HCT116 (cell line): ENCODE measurements around the gene ZNF839. TPM values are rescaled to one million over a fixed set of nuclear protein-coding genes. Genes with fewer than 3 reads are reported as not detected.
A peak's percentile ranks its signal among the peaks of the same experiment; 100 is the strongest.

Source experiments
- ATAC-seq: fragments of 200-7000 bp; cut with Tn5 transposase; 2 replicates; pipeline ENCODE4 v1.9.1; 2020; ENCODE audit warnings: mild to moderate bottlenecking, moderate library complexity
- BruUV-seq: library from RNA; stranded (reverse); fragments of 400-500 nt; replicated peaks from 2 replicates; lab custom pipeline; 2021; lab: Mats Ljungman, UMichigan
- CTCF ChIA-PET: fragments of 300-600 bp; sonication (Branson Sonifier 250); formaldehyde crosslinking; loops from one replicate; lab custom pipeline; 2021; ENCODE audit warnings: antibody characterized with exemption; lab: Charles Lee
- POLR2A ChIA-PET: fragments of 300-600, 350-600 bp; sonication (Branson Sonifier 250); formaldehyde crosslinking; loops from one replicate; lab custom pipeline; 2021; ENCODE audit warnings: antibody characterized with exemption; lab: Charles Lee
- RAD21 ChIA-PET, 2 experiments: fragments of 300-600 bp; sonication (Branson Sonifier 250); formaldehyde crosslinking; loops; one replicate each; lab custom pipeline; 2023; ENCODE audit warnings: low total read pairs in 2 of 2; ENCODE audit not compliant: uncharacterized antibody in 2 of 2, unreplicated experiment in 2 of 2, low non-redundant PET in 1 of 2; lab: Charles Lee
- DNase-seq: peaks from one replicate; pipeline ENCODE4 v3.0.0-alpha.2; 2010; ENCODE audit warnings: low read depth, low spot score
- H2AFZ ChIP-seq: fragments of 200-600 bp; shearing (Covaris generic), sonication (generic); 2 replicates; pipeline ENCODE4 v1.6.1; 2017; ENCODE audit warnings: low read depth, mixed run types, mixed read lengths, antibody characterized with exemption, low read length; ENCODE audit not compliant: poor library complexity, severe bottlenecking
- H3K27ac ChIP-seq: 2 replicates; pipeline ENCODE4 v1.5.1; 2012; ENCODE audit warnings: low read depth, low read length
- H3K27me3 ChIP-seq: fragments of 200-600 bp; sonication (generic); 2 replicates; pipeline ENCODE4 v1.6.1; 2016; ENCODE audit warnings: mixed run types, low read length, mixed read lengths; ENCODE audit not compliant: insufficient read depth
- H3K36me3 ChIP-seq, 2 experiments: fragments of 200-500 bp in 1 of 2; fragments of 200-600 bp in 1 of 2; sonication (Bioruptor generic) in 1 of 2; sonication (generic) in 1 of 2; 2 replicates each; pipeline versions ENCODE4 v1.5.1 to v1.6.1; 2014 to 2016; ENCODE audit warnings: low read length in 2 of 2, inconsistent platforms in 1 of 2, mixed read lengths in 1 of 2, mixed run types in 1 of 2; ENCODE audit not compliant: insufficient read depth in 2 of 2, control insufficient read depth in 1 of 2
- H3K4me1 ChIP-seq, 2 experiments: fragments of 200-600 bp in 1 of 2; sonication (generic) in 1 of 2; 2 replicates each; pipeline versions ENCODE4 v1.5.1 to v1.6.1; 2012 to 2017; ENCODE audit warnings: low read length in 2 of 2, inconsistent platforms in 1 of 2, mild to moderate bottlenecking in 1 of 2, mixed read lengths in 1 of 2, mixed run types in 1 of 2, moderate library complexity in 1 of 2; ENCODE audit not compliant: insufficient read depth in 2 of 2, control insufficient read depth in 1 of 2
- H3K4me2 ChIP-seq: fragments of 200-600 bp; sonication (generic); 2 replicates; pipeline ENCODE4 v1.6.1; 2017; ENCODE audit warnings: mixed run types, low read length, mixed read lengths
- H3K4me3 ChIP-seq, 2 experiments: fragments of 200-600 bp in 1 of 2; sonication (generic) in 1 of 2; replicated peaks in 1 of 2; 2 replicates each; pipeline ENCODE4 v1.5.1; 2011 to 2016; ENCODE audit warnings: low read length in 2 of 2, control low read depth in 1 of 2, low read depth in 1 of 2, mild to moderate bottlenecking in 1 of 2, mixed read lengths in 1 of 2, mixed run types in 1 of 2
- H3K79me2 ChIP-seq: fragments of 200-600 bp; sonication (generic); 2 replicates; pipeline ENCODE4 v1.6.1; 2017; ENCODE audit warnings: mild to moderate bottlenecking, mixed run types, low read length, moderate library complexity, mixed read lengths; ENCODE audit not compliant: insufficient read depth
- H3K9ac ChIP-seq: fragments of 200-600 bp; sonication (generic); 2 replicates; pipeline ENCODE4 v1.6.1; 2016; ENCODE audit warnings: low read length, mixed read lengths
- H3K9me2 ChIP-seq: fragments of 200-600 bp; sonication (generic), shearing (Covaris generic); 2 replicates; pipeline ENCODE4 v1.6.1; 2017; ENCODE audit warnings: mixed run types, mild to moderate bottlenecking, moderate library complexity; ENCODE audit not compliant: insufficient read depth
- H3K9me3 ChIP-seq, 2 experiments: fragments of 200-500 bp in 1 of 2; fragments of 200-600 bp in 1 of 2; sonication (Bioruptor generic) in 1 of 2; sonication (generic) in 1 of 2; 2 replicates each; pipeline ENCODE4 v1.6.1; 2014 to 2017; ENCODE audit warnings: low read length in 2 of 2, mixed read lengths in 2 of 2, inconsistent platforms in 1 of 2, low read depth in 1 of 2, mild to moderate bottlenecking in 1 of 2, mixed run types in 1 of 2, moderate library complexity in 1 of 2; ENCODE audit not compliant: control insufficient read depth in 1 of 2, insufficient read depth in 1 of 2
- H4K20me1 ChIP-seq: fragments of 200-600 bp; sonication (generic), shearing (Covaris generic); 2 replicates; pipeline ENCODE4 v1.6.1; 2017; ENCODE audit warnings: mixed run types, mild to moderate bottlenecking, moderate library complexity; ENCODE audit not compliant: insufficient read depth
- CBX3 ChIP-seq: IDR thresholded peaks from 2 replicates; pipeline ENCODE4 v1.6.1; 2012; ENCODE audit warnings: low read depth
- CEBPB ChIP-seq: IDR thresholded peaks from 2 replicates; pipeline ENCODE4 v1.6.1; 2012; ENCODE audit warnings: low read depth
- ELF1 ChIP-seq: IDR thresholded peaks from 2 replicates; pipeline ENCODE4 v1.6.1; 2012; ENCODE audit warnings: low read depth, borderline replicate concordance
- EZH2 ChIP-seq: fragments of 200-600 bp; sonication (generic); IDR thresholded peaks from 2 replicates; pipeline ENCODE4 v1.6.1; 2017; ENCODE audit warnings: antibody characterized with exemption, mixed run types
- EZH2phosphoT487 ChIP-seq: fragments of 200-600 bp; IDR thresholded peaks from 2 replicates; pipeline ENCODE4 v1.6.1; 2018; ENCODE audit warnings: antibody characterized with exemption, borderline replicate concordance
- FOSL1 ChIP-seq: IDR thresholded peaks from 2 replicates; pipeline ENCODE4 v1.6.1; 2012; ENCODE audit warnings: low read depth
- POLR2AphosphoS5 ChIP-seq: IDR thresholded peaks from 2 replicates; pipeline ENCODE4 v1.6.1; 2011; ENCODE audit warnings: mild to moderate bottlenecking, low read depth, low read length, moderate library complexity
- SIN3A ChIP-seq: IDR thresholded peaks from 2 replicates; pipeline ENCODE4 v1.6.1; 2012; ENCODE audit warnings: low read depth
- SP1 ChIP-seq: IDR thresholded peaks from 2 replicates; pipeline ENCODE4 v1.6.1; 2012; ENCODE audit warnings: low read depth
- SRF ChIP-seq: IDR thresholded peaks from 2 replicates; pipeline ENCODE4 v1.6.1; 2012; ENCODE audit warnings: low read depth
- TCF7L2 ChIP-seq: IDR thresholded peaks from 2 replicates; pipeline ENCODE4 v1.7.0; 2011; ENCODE audit warnings: borderline replicate concordance, inconsistent platforms; ENCODE audit not compliant: insufficient read depth, insufficient read length; ENCODE audit errors: extremely low read depth
- YY1 ChIP-seq: IDR thresholded peaks from 2 replicates; pipeline ENCODE4 v1.6.1; 2011; ENCODE audit warnings: low read length, low read depth, moderate library complexity, mild to moderate bottlenecking; ENCODE audit not compliant: insufficient replicate concordance; ENCODE audit errors: extremely low read depth
- intact Hi-C: fragments of 100-400 bp; cut with micrococcal nuclease; formaldehyde crosslinking; loops from 2 replicates; pipeline ENCODE4 v1.10.0; 2022
- total RNA-seq: library from RNA; stranded (reverse); gene quantifications from one replicate; pipeline ENCODE4 v1.2.1, GENCODE V29; 2021; ENCODE audit not compliant: unreplicated experiment
- TF ChIP-seq, protein P1 (sequence below): IDR thresholded peaks from 2 replicates; pipeline ENCODE4 v1.6.1; 2012
- TF ChIP-seq, protein P2 (sequence below), 3 experiments: fragments of 200-600 bp in 1 of 3; sonication (generic) in 1 of 3; IDR thresholded peaks in 2 of 3; conservative IDR thresholded peaks in 1 of 3; 2 replicates each; pipeline ENCODE4 v1.5.1; 2012 to 2017; ENCODE audit warnings: low read depth in 2 of 3, low read length in 2 of 3, antibody characterized with exemption in 1 of 3, borderline replicate concordance in 1 of 3, control low read depth in 1 of 3, mild to moderate bottlenecking in 1 of 3, mixed read lengths in 1 of 3, mixed run types in 1 of 3, moderate library complexity in 1 of 3; ENCODE audit not compliant: insufficient read depth in 1 of 3
- TF ChIP-seq, protein P3 (sequence below): IDR thresholded peaks from 2 replicates; pipeline ENCODE4 v1.6.1; 2012

ZNF839 gene
- total RNA-seq, 1 experiment from 2014 or later: 17.7 TPM

DNA sequence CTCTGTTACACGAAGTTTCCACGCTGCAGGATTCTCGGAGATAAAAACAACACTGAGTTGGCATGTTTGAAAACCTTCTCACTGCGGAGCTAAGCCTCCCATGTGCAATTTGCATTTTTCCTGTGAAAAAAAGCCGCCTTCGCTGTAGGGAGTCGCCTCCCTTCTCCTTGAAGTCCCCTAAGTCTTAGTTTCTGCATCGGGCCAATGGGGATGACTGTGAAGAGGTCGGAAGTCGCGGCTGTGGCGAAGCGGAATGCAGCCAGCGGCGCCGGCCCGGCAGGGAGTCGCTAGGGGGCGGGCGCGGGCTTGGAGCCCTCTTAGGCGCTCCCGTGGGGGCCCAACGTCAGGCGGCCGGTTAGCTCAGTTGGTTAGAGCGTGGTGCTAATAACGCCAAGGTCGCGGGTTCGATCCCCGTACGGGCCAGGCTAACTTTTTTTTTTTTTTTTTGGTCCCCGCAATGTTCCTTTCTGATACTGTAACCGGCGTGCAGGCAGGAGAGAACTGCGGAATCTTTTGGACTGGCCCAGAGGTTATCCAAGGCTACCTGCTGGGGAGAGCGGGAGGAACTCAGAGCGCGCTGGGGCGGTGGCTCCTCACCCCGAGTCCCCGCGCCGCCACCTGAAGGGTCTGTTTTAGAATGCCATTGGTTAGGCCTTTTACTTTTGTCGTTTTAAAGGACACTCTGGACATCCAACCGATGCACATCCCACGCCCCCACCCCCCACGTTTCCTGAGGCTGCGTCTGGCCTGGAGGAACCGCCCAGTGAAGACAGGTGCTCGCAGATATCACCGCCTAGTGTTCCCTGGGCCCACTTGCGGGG, 2.6 kb upstream of the ZNF839 start:
- CTCF ChIA-PET: interaction anchor here (0.7 to 2.2 kb wide), 7 partner anchors 9 to 271 kb away, joined by 3 to 6 read pairs (median 3); partner anchors contain the start of gene MOK
- H3K9me3 ChIP-seq: no peaks in the 10 kb centered on the region
- DNase-seq: peak; percentile 86
- POLR2A ChIA-PET: interaction anchor here (0.6 kb wide), 2 partner anchors 73 to 352 kb away, joined by 3 read pairs; no protein-coding TSS in a partner anchor
- TF ChIP-seq CBX3 (no peak), CEBPB (no peak), EZH2 (no peak), ELF1 (no peak), SIN3A (no peak), SRF (no peak), SP1 (no peak), EZH2phosphoT487 (no peak), POLR2AphosphoS5 (peak; percentile 19), TCF7L2 (peak; percentile 50), YY1 (peak; percentile 31), FOSL1 (no peak)
- TF ChIP-seq, protein P1, sequence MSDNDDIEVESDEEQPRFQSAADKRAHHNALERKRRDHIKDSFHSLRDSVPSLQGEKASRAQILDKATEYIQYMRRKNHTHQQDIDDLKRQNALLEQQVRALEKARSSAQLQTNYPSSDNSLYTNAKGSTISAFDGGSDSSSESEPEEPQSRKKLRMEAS: no peak
- TF ChIP-seq, protein P2, sequence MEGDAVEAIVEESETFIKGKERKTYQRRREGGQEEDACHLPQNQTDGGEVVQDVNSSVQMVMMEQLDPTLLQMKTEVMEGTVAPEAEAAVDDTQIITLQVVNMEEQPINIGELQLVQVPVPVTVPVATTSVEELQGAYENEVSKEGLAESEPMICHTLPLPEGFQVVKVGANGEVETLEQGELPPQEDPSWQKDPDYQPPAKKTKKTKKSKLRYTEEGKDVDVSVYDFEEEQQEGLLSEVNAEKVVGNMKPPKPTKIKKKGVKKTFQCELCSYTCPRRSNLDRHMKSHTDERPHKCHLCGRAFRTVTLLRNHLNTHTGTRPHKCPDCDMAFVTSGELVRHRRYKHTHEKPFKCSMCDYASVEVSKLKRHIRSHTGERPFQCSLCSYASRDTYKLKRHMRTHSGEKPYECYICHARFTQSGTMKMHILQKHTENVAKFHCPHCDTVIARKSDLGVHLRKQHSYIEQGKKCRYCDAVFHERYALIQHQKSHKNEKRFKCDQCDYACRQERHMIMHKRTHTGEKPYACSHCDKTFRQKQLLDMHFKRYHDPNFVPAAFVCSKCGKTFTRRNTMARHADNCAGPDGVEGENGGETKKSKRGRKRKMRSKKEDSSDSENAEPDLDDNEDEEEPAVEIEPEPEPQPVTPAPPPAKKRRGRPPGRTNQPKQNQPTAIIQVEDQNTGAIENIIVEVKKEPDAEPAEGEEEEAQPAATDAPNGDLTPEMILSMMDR (IDR thresholded peaks at IDR 0.05 in 2 of 3, conservative IDR thresholded peaks at IDR 0.05 in 1 of 3; ENCODE audit: borderline replicate concordance in 1 of 3, insufficient read depth in 1 of 3, low read depth in 2 of 3, low read length in 2 of 3): peak in 2 of 3 experiments; percentile 44 to 69; a peak in 4 of 6 replicates
- TF ChIP-seq, protein P3, sequence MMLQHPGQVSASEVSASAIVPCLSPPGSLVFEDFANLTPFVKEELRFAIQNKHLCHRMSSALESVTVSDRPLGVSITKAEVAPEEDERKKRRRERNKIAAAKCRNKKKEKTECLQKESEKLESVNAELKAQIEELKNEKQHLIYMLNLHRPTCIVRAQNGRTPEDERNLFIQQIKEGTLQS: no peak
- TF ChIP-seq, all 23 proteins: peak for 4
- H3K27me3 ChIP-seq: no peaks in the 10 kb centered on the region
- ATAC-seq: peak; percentile 74
- peak overlapping the region; percentile 86 for H2AFZ ChIP-seq
- H3K27ac ChIP-seq: peak overlapping the region; percentile 71
- H3K4me3 ChIP-seq: peak overlapping the region; percentile 43 to 45
- intact Hi-C loops: no loop called here
- H3K79me2 ChIP-seq: peaks cover 17% of the 10 kb centered on the region
- no TSS peak for BruUV-seq
- peak overlapping the region; percentile 76 for H3K4me2 ChIP-seq
- peak overlapping the region; percentile 40; the same call in 1 of the 2 replicates for H3K9ac ChIP-seq
- RAD21 ChIA-PET: interaction anchor here in 1 of 2 experiments (0.6 kb wide), 1 partner anchor 1074 kb away, joined by 4 read pairs; no protein-coding TSS in a partner anchor
- peaks cover 37 to 66% of the 10 kb centered on the region in 2 experiments for H3K4me1 ChIP-seq
- no peaks in the 10 kb centered on the region for H3K36me3 ChIP-seq
- no peaks in the 10 kb centered on the region for H4K20me1 ChIP-seq
- no peaks in the 10 kb centered on the region for H3K9me2 ChIP-seq
